ENCODE data around the gene TLK1.

DNA sequence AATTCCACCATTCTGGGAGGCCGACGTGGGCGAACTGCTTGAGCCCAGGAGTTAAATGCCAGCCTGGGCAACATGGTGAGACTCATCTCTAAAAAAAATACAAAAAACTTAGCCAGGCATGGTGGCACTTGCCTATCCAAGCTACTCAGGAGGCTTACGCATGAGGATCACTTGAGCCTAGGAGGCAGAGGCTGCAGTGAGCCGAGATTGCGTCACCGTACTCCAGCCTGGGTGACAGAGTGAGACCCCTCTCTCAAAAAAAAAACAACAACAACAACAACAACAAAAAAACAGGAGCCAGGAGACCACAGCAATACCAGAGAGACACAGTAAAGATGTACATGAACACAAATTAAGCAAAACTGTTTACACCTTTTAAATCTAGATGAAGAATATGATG is 52.9 kb downstream of the TLK1 start:
- TF ChIP-seq ZFX (IDR thresholded peaks at IDR 0.05; ENCODE audit: borderline replicate concordance) = no peak
- TF ChIP-seq, protein P1, sequence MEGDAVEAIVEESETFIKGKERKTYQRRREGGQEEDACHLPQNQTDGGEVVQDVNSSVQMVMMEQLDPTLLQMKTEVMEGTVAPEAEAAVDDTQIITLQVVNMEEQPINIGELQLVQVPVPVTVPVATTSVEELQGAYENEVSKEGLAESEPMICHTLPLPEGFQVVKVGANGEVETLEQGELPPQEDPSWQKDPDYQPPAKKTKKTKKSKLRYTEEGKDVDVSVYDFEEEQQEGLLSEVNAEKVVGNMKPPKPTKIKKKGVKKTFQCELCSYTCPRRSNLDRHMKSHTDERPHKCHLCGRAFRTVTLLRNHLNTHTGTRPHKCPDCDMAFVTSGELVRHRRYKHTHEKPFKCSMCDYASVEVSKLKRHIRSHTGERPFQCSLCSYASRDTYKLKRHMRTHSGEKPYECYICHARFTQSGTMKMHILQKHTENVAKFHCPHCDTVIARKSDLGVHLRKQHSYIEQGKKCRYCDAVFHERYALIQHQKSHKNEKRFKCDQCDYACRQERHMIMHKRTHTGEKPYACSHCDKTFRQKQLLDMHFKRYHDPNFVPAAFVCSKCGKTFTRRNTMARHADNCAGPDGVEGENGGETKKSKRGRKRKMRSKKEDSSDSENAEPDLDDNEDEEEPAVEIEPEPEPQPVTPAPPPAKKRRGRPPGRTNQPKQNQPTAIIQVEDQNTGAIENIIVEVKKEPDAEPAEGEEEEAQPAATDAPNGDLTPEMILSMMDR (IDR thresholded peaks at IDR 0.05) = no peak

Data from 22Rv1 (cell line).